ENCODE measurements around the gene LRRC56. TPM values are rescaled to one million over a fixed set of nuclear protein-coding genes. Genes with fewer than 3 reads are reported as not detected.

Gene LRRC56
- total and polyA plus RNA-seq, 2 of the 13 experiments (the other 11 are each of a cell fraction or from before 2014, with no cell fraction given) = 0.11 to 0.29 TPM

- TF ChIP-seq, protein P1, sequence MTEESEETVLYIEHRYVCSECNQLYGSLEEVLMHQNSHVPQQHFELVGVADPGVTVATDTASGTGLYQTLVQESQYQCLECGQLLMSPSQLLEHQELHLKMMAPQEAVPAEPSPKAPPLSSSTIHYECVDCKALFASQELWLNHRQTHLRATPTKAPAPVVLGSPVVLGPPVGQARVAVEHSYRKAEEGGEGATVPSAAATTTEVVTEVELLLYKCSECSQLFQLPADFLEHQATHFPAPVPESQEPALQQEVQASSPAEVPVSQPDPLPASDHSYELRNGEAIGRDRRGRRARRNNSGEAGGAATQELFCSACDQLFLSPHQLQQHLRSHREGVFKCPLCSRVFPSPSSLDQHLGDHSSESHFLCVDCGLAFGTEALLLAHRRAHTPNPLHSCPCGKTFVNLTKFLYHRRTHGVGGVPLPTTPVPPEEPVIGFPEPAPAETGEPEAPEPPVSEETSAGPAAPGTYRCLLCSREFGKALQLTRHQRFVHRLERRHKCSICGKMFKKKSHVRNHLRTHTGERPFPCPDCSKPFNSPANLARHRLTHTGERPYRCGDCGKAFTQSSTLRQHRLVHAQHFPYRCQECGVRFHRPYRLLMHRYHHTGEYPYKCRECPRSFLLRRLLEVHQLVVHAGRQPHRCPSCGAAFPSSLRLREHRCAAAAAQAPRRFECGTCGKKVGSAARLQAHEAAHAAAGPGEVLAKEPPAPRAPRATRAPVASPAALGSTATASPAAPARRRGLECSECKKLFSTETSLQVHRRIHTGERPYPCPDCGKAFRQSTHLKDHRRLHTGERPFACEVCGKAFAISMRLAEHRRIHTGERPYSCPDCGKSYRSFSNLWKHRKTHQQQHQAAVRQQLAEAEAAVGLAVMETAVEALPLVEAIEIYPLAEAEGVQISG (CRISPR knock-in tag; IDR thresholded peaks at IDR 0.05) = peak; percentile 66
- TF ChIP-seq, protein P2, sequence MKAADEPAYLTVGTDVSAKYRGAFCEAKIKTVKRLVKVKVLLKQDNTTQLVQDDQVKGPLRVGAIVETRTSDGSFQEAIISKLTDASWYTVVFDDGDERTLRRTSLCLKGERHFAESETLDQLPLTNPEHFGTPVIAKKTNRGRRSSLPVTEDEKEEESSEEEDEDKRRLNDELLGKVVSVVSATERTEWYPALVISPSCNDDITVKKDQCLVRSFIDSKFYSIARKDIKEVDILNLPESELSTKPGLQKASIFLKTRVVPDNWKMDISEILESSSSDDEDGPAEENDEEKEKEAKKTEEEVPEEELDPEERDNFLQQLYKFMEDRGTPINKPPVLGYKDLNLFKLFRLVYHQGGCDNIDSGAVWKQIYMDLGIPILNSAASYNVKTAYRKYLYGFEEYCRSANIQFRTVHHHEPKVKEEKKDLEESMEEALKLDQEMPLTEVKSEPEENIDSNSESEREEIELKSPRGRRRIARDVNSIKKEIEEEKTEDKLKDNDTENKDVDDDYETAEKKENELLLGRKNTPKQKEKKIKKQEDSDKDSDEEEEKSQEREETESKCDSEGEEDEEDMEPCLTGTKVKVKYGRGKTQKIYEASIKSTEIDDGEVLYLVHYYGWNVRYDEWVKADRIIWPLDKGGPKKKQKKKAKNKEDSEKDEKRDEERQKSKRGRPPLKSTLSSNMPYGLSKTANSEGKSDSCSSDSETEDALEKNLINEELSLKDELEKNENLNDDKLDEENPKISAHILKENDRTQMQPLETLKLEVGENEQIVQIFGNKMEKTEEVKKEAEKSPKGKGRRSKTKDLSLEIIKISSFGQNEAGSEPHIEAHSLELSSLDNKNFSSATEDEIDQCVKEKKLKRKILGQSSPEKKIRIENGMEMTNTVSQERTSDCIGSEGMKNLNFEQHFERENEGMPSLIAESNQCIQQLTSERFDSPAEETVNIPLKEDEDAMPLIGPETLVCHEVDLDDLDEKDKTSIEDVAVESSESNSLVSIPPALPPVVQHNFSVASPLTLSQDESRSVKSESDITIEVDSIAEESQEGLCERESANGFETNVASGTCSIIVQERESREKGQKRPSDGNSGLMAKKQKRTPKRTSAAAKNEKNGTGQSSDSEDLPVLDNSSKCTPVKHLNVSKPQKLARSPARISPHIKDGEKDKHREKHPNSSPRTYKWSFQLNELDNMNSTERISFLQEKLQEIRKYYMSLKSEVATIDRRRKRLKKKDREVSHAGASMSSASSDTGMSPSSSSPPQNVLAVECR (CRISPR knock-in tag; IDR thresholded peaks at IDR 0.05; ENCODE audit: borderline replicate concordance) = peak; percentile 70; the same call in 1 of the 2 replicates
- TF ChIP-seq AGO2 (optimal IDR thresholded peaks at IDR 0.05; ENCODE audit: low read depth, low read length) = peak; percentile 49
- no peak for TF ChIP-seq ZNF577 (CRISPR knock-in tag; IDR thresholded peaks at IDR 0.05; ENCODE audit: borderline replicate concordance, low read depth)
- TF ChIP-seq LCORL (IDR thresholded peaks at IDR 0.05) = no peak
- TF ChIP-seq LCORL (CRISPR knock-in tag; IDR thresholded peaks at IDR 0.05) = peak; percentile 10; the same call in 1 of the 2 replicates
- TF ChIP-seq U2AF1 (optimal IDR thresholded peaks at IDR 0.05; ENCODE audit: low read depth, low read length) = peak; percentile 31
- TF ChIP-seq MTERF4 (CRISPR knock-in tag; IDR thresholded peaks at IDR 0.05) = peak; percentile 92
- no peak for TF ChIP-seq ZNF598 (CRISPR knock-in tag; IDR thresholded peaks at IDR 0.05; ENCODE audit: borderline replicate concordance)
Observed at GRCh38 chr11:535519-536454, 1.5 kb upstream of the LRRC56 start, which contains the start of gene HRAS (continued).
